Anterior cingulate cortex (tissue), 58 donors: ENCODE results near the gene ADRB1.

ENCODE experiments used
- DNase-seq, 58 donors: peaks; one replicate each; lab custom pipeline; 2025; lab: John Stamatoyannopoulos, UW

ADRB1 gene

DNA sequence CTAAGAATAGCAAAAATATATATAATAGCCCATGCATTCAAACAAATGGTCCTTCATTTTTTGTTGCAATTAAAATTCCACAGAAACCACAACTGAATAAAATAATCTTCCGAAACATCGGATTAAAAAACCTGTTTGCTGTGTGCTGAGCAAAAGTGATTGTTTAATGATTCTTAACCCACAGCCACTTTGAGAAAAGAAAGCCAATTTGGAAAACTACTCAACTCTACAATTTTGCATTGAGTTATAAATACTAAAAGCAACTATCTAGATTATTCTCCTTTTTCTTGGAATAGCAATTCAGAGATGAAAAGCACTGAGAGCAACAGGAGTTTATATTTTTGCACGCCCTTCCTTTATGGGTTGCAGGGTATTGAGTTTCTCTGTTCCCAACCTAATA is 8.0 kb downstream of the ADRB1 start:
- DNase-seq = no peak

DNA sequence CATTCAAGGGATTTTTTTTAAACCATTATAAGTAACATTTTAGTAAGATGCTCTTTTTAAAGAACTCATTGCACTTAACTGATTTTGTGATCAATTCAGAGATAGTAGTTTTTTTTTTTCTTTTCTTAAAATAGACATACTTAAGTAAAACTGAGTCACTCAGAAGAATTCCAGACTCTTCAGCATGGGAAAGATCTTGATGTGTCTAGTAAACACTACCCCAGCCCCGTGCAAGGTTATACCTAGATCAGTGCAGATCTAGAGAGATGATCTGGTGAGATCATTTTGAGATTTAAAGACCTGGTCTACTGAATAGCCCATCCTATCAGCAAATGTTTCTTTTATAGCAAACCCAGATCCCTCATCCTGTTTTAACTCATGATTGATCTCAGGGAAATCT is 8.6 kb downstream of the ADRB1 start:
- no peak for DNase-seq

DNA sequence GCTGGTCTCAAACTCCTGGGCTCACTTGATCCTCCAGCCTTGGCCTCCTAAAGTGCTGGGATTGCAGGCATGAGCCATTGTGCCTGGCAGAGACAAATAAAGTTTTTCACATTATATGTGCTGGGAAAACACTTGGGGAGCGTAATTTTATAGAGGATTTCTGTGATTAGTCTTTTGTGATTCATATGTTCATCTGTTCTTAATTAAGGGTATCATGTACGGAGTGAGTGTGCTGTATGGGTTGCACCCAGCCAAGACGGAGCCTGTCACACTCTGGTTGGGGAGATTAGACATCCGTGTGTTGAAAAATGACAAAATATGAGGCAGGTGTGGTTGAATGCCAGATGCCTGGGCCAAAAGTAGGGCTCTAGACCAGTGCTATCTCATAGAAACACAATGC is 10.3 kb downstream of the ADRB1 start:
- DNase-seq = no peak

DNA sequence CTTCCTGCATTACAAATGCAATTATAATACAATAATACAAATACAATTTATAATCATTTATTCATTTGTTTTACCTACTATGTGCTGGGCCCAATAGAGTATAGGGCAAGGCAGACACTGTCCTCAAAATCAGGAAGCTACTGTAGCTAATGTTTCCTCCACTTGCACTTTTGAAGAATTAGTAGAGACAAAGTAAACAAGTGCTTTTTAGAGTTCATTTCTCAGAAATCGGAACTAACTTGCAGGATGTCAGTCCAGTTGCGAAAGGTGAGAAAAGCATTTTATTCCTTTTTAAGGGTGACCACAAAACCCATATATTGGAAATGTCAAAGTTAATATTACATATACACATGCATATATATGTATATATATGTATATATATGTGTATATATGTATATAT is 14.2 kb downstream of the ADRB1 start:
- no peak for DNase-seq

DNA sequence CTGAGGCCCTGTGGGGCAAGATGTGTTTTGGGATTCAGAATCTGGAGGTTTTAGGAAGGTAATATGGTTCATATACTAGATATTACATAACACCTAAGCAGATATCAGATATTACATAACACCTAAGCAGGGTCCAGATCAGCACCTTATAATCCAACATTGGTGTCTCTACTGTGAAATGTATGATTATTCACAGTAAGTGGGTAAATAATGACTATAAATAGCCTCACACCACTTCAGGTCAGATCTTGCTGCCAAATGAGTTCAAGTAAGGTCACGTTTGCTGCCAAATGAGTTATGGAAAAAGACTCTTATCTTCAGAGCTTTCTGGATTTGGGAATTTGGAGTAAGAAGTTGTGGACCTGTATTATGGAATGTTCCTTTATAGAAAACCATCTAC is 14.6 kb downstream of the ADRB1 start:
- no peak for DNase-seq

DNA sequence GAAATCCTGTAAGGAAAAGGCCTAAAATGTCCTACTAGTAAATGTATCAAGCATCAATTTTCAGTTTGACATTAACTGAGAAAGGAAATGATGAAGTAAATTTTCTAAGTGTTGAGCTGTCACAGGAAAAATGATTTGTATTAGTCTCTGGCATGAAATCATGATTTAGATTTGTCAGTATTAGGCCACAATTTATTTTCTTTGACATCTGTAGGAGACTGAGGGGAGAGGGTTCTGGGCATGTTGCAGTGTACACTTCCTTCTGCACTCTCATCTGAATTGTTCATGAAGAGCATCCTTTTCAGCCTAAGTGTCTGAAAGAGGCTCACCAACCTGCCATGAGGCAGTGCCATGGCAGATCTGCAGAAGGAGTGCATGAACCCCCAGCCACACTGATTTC is 15.9 kb downstream of the ADRB1 start:
- no peak for DNase-seq

DNA sequence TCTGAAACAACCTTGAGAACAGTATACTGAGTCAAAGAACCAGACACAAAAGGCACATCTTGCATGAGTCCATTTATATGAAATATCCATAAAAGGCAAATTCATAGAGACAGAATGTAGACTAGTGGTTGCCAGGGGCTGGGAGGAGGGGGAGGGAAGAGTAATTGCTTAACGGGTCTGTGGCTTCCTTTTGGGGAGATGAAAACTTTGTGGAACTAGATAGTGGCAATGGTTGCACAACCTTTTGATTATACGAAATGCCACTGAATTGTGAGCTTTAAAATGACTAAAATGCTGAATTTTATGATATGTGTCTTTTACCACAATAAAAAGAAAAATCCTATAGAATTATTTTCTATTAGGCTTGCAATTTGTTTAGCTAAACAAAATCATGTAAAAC is 16.8 kb downstream of the ADRB1 start:
- no peak for DNase-seq

DNA sequence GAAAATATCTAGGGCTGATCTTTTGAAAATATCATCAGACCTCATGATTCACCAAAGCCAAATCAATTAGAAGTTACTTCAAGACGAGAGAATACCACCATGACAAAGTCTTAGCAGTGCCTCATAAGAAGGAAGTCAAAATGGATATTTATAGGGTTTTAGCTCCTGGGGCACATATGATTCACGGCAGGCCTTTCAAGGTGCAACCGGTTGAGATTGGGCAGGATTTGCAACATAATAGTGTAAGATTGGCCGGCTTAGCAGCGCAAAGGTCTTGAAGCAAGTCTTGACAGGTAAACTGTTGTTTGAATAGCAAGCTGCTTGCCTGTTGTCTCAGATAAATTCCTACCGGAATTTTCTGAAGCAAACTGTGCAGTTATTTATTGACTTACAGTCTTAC is 17.5 kb downstream of the ADRB1 start:
- DNase-seq = no peak

DNA sequence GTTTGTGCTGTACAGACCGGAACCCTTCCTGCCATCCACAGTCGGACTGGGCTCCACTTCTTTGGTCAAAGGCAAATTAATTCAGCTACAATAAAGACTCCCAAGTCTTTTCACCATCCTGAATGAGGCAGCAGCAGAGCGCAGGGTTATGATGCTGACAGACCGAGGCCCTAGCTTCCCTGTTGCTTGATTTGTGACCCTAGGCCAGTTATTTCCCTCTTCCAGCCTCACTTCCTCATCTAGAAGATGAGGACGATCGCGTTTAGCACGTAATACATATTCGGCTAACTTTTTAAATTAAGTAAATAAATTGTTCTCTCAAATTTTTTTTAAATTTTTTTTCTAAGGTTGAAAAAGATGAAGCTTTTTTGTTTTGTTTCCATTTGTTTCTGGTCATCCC is 18.1 kb downstream of the ADRB1 start:
- no peak for DNase-seq

DNA sequence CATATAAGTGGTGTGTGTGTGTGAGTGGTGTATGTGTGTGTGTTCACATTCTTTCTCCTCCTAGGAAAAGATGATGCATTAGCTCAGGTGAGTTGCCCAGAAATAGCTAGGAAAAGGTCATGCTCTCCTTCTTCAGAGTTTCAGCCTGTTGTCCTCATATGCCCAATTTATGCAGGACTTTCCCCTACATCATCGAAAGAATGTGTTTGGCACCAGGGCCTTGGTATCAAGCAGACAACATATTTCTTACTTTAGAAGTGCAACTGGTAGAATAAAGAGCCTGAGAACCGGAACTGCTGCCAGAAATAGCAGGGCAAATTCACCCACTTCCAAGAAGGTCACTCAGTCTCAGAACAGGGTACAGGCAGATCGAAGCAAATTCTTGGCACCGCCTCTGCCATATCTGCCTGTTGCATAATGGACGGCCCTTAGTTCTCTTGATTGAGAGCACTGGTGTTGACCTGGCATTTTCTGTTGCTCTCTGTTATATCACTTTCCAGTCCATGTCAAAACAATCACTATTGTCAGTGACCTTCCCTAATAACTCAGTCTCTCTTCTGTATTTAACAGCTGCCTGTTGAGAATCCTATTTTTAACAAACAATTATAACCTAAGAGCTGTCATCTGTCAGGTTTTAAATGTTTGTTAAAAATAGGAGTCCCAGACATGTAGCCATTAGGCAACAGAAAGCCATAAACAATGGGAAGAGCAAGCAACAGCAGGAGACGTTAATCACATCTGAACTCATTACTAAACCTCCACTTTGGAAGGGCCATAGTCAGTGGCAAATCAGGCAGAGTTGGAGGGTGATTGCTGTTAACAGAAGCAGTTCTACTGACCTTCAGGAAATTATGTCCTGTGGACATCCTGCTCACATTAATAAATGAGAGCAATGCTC is 20.7 kb downstream of the ADRB1 start:
- peak in 2 of 58 donors; percentile 11 to 36 for DNase-seq

DNA sequence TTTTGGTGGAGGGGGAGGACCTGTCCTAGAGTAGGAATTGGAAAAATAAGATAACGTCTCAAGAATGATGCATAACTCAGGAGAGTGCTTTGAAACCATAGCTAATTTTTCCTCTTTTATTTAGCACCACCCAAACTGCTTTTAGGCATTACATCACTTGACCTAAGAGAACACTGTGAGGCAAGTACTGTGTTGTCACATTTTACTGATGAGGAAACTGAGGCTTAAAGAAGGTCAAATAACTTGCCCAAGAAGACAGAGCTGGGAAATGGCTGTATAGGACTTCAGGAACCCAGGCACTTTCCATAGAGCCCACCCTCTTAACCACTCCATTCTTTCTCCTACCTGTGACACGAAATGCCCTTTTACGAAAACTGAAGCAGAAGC is 21.4 kb downstream of the ADRB1 start:
- DNase-seq = no peak

DNA sequence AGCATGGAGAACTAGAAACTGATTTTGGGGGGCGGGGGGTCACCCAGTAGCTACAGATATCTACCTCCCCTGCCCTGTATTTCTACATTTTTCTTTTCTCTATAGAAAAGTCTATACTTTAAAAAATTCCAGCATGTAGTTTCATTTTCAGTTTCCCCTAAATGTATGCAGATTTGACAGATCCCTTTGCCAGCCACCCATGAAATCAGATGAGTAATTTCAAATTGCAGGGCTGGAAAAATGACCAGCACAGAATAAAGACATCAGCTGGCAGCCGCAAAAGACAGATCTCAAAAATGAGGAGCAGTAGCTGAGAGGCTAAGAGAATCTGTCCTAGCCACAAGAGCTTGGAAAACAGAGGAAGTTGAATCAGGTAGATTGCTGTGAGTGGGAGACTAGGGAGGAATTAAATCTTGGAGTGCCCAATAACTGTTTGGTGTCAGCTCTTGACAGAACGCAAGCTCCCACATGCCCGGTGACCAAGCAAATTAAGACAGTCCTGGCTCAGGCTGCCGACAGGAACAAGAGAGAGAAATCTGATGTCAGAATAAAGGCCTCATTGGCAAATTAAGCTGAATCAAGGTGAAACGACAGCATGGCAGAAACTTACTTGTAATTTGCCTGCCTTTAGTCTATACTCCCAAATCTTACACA is 24.5 kb downstream of the ADRB1 start:
- DNase-seq = peak in 5 of 58 donors; percentile 9 to 28 (median 17)

DNA sequence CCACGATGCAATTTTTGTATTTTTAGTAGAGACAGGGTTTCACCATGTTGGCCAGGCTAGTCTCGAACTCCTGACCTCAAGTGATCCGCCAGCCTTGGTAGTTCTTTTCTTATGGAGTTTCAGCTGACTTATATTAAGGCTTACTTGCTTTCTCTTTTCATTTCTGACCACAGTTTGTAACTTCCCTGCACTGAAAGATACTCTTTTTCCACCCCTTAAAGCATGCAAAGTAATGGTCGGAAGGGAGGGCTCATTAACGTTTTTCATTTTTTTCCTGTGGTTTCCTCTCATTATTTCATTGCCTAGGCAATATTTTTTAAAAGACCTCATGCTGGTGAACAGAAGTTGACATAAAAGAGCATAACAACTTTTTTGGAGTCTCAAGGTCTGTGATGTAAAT is 27.0 kb downstream of the ADRB1 start:
- DNase-seq = no peak

DNA sequence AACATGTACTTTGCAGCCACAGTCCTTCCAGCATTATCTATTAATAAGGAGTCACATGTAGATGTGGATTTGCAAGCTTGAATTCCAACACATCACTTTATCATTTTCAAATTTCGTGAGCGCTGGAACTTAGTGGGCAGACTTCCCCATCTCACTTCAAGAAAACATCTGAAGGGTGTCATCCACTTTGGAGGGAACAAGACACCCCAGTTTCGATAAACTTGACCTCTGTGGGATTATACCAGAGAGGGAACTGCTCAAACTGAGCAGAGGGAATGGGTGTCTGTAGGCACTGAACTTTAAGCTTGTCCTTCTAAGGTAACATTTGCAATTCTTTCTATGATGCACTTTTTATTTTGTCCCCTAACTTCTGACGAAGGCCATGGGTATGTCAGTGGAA is 27.5 kb downstream of the ADRB1 start:
- DNase-seq = no peak

DNA sequence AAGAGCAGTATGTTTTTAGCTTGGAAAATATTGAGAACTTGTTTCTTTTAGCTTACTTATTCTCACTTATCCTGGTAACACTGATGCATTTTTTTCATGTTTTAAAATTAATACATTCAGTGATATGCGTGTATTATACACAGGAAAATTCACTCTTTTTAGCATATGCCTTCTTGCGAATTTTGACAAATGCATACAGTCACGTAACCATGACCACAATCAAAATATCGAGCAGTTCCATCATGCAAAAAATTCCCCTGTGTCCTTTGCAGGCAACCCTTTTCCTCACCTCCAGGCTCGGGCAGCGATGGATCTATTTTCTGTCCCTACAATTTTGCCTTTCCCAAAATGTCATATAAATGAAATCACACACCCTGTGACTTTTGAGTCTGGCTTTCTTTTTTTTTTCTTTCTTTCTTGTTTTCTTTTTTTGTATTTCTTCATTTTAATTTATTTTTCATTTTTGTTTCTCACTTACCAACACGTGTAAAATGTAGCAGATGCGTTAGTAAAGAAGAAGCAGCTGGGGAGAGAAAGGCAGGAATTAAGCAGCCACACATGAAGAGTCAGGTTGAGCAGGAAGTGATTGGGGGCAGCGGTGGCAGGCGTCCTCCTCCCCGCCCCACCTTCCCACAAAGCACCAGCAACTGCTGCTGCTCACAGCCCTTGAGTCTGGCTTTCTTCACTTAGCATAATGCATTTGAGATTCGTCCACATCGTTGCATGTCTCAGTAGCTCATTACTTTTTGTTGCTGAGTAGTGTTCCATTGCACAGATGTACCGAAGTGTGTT is 29.9 kb downstream of the ADRB1 start:
- DNase-seq = no peak

DNA sequence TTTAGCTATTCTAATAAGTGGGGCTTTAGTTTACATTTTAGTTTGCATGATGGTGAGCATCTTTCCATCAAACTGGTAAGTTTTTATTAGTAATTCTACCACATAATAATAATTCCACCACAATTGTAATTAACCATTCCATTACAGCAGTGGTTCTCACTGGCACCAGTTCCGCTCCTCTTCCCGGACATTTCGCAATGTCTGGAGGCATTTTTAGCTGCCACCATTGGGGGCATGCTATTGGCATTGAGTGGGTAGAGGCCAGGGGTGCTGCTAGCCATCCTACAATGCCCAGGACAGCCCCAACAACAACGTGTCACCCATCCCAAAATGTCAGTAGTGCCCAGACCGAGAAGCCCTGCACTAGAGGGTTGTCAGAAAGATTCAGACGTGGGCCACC is 31.4 kb downstream of the ADRB1 start:
- no peak for DNase-seq

DNA sequence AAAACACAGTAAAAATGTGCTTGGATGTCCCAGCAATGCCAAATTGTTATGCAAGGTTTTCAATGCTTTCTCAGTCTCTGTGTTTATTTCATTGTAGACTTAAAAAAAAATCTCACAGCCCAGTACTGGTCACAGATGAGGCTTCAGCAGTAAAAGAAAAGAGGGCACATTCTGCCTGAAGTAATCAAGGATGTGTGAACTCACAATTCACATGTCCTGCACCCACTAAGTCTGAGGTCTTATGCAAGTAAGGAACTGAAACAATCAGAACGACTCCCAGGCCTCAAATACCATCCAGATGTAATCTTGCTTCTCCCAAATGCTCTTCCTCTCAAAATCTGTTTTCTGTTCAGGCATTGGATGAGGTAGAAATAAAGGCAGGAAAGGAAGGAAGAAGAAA is 33.7 kb downstream of the ADRB1 start:
- no peak for DNase-seq

DNA sequence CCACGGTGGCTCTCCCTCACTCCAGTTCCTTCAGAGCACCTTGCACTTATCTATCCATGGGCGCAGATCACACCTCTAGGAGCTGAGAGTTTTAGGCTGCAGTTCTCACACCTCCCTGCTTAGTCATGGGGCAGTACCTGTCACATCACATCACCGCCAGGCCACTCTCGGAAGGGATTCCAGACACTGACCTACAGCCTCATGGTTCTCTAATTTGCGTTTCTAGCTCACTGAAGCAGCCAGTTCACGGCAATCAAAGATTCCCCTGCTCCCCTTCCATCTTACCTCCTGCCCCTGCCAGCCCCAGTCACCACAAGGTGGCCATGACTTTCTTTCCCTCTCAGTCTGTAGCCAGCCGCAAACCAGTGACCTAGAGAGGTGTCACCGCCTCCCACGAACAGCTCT is 34.2 kb downstream of the ADRB1 start:
- no peak for DNase-seq

DNA sequence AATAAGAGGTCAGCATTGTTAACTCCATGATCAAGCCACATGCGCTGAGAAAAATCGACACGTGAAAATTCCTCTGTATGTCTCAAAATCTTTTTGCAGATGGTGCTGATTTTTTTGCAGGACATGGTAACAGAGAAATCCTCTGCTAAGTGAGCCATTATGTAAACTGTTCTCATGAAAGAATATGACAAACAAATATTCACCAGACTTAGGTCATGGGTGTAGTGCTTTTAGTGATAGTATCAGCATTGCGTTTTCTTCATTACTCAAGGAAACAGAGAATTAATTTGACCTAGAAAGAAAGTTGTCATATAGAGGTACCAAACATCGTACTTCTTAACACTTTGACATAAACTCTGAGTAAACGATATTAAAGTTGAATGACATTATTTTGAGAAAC is 34.7 kb downstream of the ADRB1 start:
- no peak for DNase-seq

DNA sequence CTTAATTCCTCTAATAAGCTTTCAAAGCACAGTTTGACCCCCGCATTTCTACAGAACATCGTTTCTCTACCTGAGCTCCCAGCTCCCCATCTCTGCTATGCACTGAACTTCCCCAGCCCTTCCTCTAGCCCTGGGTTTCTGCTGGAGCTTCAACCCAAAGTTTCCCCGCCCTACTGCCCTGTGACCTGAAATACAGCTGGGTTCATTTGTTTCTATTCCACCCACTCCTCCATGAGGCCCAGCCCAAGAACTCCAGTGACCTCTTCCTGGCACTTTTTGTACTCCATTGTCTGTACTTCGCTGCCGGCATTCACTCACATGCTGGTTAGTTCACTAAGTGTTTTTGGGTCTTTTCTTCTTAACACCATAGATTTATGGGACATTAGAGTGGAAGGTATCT is 35.8 kb downstream of the ADRB1 start:
- no peak for DNase-seq

DNA sequence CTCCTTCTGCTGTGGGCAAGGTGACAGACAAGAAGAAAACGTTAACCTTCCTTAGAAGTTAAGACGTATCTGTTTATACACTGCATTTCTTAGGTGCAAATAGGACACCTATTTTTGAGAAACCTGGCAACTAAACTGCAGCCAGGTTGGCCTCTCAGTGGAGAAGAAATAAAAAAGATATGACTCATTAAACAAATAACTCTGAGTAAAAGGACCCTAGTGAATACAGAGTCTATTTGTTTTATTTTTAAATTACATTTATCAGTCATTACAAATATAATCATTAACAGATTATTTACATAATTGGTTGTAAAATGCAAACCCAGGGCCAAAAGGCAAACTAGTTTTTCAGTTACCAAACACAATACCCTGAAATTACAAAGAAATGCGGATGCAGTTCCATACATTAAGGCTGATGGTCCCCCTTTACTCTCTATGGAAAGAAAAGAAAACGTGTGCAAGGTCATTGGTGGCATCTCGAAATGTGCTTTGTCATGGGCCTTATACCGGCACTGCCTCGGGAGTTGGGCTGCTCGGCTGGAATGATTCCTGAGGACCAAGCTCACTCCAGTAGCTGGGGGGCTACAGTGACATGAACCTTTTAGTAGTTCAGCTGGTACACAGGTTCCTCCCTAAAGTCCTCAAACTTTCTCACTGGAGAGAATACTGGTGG is 38.4 kb downstream of the ADRB1 start:
- DNase-seq = no peak
